ENCODE measurements around the gene MINDY4.

MINDY4 gene

GRCh38 chr7:30771880-30772425 lies 736 bp downstream of the MINDY4 start:
- TF ChIP-seq CTCF (conservative IDR thresholded peaks at IDR 0.05; ENCODE audit: low read depth, low read length): no peak
- DNase-seq (ENCODE audit: low read depth): no peak
- peak overlapping the region; percentile 81 for H3K4me3 ChIP-seq (ENCODE audit: low read length)

DNA sequence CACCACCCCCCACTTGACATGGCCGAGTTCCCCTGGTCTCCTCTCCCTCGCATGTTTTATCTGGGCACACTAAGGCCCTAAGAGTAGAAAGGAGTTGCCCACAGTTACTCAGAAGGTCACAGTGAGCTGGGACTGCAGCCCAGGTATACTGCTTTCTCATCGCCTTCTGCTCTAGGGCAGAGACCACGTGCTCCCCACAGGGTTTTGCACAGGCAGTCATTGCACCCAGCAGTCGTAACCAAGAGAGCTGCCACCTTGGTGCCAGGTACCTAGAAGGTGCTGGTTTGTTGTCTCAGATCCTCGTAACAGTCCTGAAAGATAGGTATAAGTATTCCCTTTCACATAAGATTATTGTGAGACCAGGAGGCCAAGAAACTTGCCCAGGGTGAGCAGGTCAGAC lies 1.8 kb downstream of the MINDY4 start:
- no peak for TF ChIP-seq CTCF (conservative IDR thresholded peaks at IDR 0.05; ENCODE audit: low read depth, low read length)
- DNase-seq (ENCODE audit: low read depth): no peak
- no peak overlapping the region for H3K4me3 ChIP-seq (ENCODE audit: low read length)

GRCh38 chr7:30775992-30776391 lies 4.8 kb downstream of the MINDY4 start:
- H3K4me3 ChIP-seq (ENCODE audit: low read length): no peak overlapping the region
- no peak for DNase-seq (ENCODE audit: low read depth)
- no peak for TF ChIP-seq CTCF (conservative IDR thresholded peaks at IDR 0.05; ENCODE audit: low read depth, low read length)

- no peak for DNase-seq (ENCODE audit: low read depth)
- no peak overlapping the region for H3K4me3 ChIP-seq (ENCODE audit: low read length)
- no peak for TF ChIP-seq CTCF (conservative IDR thresholded peaks at IDR 0.05; ENCODE audit: low read depth, low read length)
Measured at GRCh38 chr7:30776971-30777370, 5.8 kb downstream of the MINDY4 start.

- DNase-seq (ENCODE audit: low read depth): no peak
- TF ChIP-seq CTCF (conservative IDR thresholded peaks at IDR 0.05; ENCODE audit: low read depth, low read length): no peak
- no peak overlapping the region for H3K4me3 ChIP-seq (ENCODE audit: low read length)
Measured at GRCh38 chr7:30778255-30779025, 7.2 kb downstream of the MINDY4 start.

DNA sequence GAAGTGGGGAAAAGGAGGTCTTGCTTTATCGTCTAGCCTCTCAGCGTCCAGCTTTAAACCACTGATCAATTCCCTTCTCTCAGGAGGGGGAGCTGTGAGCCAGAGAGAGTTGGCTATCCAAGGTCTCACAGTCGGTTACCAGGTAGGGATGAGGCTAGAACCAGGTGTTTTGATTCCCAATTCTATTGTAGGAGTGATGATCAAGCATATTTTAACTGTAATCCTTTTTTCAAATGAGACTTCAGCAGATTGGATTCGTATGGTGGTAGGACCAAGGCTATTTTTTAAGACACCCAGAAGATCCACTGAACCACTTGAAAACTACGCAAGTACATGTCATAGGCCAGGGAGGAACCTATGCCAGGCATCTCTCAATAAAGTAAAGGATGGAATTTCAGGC lies 8.4 kb downstream of the MINDY4 start:
- DNase-seq (ENCODE audit: low read depth): no peak
- TF ChIP-seq CTCF (conservative IDR thresholded peaks at IDR 0.05; ENCODE audit: low read depth, low read length): no peak
- H3K4me3 ChIP-seq (ENCODE audit: low read length): no peak overlapping the region

GRCh38 chr7:30780941-30781340 lies 9.7 kb downstream of the MINDY4 start:
- no peak overlapping the region for H3K4me3 ChIP-seq (ENCODE audit: low read length)

More at GRCh38 chr7:30780941-30781340, 9.7 kb downstream of the MINDY4 start:
- no peak for TF ChIP-seq CTCF (conservative IDR thresholded peaks at IDR 0.05; ENCODE audit: low read depth, low read length)
- DNase-seq (ENCODE audit: low read depth): no peak
